HTERT RPE-1 (cell line): ENCODE data around the gene TRPM7.
"Not testable (repeated sequence)": the region's sequence is repeated elsewhere in the genome, so short reads cannot be mapped to it uniquely, and the experiment has no call there.

ENCODE experiments used
- in situ Hi-C: fragments of 300-500 bp; cut with MboI; formaldehyde crosslinking; loops from 4 replicates; pipeline ENCODE4 v1.14.3; 2020; ENCODE audit warnings: low sequenced_read_pairs

Gene TRPM7, protein sequence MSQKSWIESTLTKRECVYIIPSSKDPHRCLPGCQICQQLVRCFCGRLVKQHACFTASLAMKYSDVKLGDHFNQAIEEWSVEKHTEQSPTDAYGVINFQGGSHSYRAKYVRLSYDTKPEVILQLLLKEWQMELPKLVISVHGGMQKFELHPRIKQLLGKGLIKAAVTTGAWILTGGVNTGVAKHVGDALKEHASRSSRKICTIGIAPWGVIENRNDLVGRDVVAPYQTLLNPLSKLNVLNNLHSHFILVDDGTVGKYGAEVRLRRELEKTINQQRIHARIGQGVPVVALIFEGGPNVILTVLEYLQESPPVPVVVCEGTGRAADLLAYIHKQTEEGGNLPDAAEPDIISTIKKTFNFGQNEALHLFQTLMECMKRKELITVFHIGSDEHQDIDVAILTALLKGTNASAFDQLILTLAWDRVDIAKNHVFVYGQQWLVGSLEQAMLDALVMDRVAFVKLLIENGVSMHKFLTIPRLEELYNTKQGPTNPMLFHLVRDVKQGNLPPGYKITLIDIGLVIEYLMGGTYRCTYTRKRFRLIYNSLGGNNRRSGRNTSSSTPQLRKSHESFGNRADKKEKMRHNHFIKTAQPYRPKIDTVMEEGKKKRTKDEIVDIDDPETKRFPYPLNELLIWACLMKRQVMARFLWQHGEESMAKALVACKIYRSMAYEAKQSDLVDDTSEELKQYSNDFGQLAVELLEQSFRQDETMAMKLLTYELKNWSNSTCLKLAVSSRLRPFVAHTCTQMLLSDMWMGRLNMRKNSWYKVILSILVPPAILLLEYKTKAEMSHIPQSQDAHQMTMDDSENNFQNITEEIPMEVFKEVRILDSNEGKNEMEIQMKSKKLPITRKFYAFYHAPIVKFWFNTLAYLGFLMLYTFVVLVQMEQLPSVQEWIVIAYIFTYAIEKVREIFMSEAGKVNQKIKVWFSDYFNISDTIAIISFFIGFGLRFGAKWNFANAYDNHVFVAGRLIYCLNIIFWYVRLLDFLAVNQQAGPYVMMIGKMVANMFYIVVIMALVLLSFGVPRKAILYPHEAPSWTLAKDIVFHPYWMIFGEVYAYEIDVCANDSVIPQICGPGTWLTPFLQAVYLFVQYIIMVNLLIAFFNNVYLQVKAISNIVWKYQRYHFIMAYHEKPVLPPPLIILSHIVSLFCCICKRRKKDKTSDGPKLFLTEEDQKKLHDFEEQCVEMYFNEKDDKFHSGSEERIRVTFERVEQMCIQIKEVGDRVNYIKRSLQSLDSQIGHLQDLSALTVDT (N-terminal part only)

DNA sequence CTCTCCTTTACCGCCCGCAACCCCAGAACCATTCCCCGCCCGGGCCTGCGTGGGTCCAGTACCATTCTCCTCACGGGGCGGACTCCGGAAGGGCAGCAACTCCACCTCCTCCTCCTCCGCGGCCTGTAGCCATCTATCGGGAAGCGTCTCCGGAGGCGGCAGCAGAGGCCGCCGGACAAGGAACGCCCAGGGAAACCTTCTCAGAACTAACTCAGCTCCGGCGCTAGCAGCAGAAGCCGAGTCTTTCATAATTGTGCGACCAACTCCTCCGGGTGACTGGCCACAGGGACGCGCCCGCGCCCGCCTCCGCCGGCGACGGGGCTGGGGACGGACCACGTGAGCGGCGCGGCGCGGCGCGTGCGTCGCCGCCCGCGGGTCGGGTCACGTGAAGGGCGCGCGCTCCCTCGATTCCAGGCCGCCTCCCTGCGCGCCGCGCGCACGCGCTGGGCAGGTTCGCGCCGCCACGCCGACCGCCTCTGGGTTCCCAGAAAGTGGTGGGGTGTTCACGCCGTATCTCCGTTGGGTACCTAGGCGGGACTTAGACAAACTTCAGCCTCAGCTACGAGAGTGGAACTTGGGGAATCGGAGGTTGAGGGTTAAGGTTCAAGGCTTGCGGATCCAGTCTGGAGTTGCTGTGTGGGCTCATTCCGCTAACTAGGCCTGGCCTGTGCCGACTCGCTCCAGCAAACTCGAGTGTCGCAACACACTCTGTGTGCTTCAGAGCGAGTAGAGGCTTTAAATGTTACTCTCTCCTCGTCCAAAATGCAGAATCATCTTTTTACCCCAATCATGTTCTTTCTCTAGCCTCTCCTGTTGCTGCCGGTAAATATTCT, at the start of gene TRPM7:
TRPM7 (minus strand) TSS at position 329 of the 833 bp plus-strand sequence; CDS start at position 65, 264 bp downstream.
- in situ Hi-C loops: no loop called here

DNA sequence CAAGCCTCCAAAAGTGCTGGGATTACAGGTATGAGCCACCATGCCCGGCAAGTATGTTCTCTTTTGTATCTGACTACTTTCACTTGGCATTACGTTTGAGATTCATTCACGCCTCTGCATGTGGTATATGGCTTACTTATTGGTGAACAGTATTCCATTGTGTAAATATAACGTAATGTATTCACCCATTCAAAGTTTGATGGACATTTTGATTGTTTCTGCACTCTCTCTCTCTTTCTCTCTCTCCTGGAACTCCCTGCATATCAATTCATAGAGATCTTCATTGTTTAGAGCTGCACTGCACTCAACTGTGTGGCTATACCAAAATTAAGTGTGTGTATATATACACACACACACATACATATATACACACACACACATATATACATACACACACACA, 48.6 kb upstream of the TRPM7 start:
- in situ Hi-C loops: no loop called here

DNA sequence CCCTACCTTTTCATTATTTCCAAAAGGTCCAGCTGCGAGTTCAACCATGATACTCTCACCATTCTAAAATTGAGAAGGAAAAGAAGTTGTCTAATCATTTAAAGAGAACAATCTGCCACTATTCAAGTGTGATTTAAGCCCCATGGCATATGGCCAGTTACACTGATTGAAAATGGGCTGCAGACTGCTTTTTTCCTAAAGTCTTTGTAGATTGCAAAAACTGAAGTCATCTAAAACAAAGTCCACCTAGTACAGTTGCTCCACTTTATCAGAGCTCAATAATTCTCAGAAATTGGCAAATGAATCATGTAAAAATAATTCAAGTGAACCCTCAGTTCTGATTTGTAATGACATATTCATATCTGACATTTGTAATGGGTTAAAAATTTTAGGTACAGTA, 39.7 kb upstream of the TRPM7 start:
- in situ Hi-C loops: no loop called here

DNA sequence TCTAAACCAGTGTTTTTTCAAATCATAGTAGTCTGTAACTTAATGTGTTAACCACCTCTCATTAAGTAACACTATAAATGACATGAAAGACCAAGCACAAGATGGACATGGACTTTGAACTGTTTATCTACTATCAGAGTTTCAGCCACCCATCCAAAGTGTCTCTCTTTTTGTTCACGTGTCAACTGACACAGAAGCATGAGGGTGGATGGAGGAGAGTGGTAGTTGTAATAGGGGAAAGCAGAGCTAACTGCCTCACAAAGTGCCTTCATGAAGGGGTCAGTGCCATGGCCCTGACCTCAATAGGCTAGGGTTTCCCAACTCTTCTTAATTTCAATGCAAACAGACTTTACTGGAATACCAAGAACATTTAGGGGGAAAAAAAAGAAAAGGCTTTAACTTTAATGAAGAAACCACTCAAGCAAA, 32.1 kb upstream of the TRPM7 start:
- in situ Hi-C loops: no loop called here

DNA sequence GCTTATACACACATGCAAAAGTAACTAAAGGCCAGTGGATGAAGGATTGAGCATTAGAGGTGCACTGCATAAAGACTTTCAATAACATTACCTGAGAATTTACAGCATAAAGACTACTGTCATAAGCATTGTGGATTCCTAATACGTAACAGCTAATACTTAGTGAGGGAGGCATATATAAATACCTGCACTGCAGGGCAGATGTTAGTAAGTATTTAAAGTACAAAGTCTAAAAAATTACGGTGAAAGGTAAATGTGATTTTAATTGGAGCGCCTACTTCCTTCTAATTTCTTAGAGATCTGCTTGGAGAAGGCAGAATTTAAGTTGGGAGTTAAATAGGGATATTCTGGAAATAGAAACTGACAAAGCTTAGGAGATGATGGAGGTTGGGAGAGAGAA, 25.4 kb upstream of the TRPM7 start:
- in situ Hi-C loops: no loop called here

DNA sequence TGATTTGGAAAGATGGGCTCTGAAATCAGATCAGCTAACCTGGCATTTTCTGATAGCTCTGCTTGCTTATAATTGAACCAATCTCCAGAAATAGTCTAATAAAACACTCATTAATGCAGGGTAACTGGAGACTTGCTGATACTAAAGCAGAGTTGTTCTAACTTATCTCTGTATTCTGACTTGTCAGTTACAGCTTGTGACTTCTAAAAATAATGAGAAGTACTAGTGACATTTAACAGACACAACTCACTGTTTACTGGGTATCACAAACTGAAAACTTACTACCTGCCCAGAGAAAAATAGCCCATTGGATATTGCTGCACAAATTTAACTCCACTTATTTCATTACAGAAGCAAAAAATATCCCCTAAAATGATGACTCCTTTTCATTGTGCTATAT, 24.0 kb upstream of the TRPM7 start:
- in situ Hi-C loops: no loop called here

DNA sequence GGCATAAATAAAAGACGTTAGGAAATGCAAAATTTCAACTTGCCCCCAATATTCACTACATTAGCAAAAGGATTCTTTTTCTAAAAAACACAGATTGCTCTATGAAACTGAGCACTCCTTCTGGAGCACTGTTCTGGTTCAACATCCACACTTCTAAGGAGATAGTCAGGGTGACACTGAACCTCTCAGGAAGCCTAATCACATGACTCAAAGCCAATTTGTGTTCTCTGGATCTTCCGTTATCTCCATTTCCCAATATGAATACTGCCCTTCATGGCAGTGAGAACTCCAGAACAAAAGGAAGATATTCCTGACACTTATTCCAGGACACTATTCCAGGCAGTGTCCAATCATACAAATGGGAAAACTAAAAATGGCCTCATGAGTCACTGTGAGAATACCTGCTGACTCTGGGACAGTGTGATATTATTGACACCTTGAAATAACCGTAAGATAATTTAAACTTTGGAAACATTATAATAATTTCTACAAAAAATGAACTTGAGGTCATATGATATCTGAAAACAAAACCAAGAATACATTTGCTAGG, 21.4 kb upstream of the TRPM7 start:
- in situ Hi-C loops: no loop called here

DNA sequence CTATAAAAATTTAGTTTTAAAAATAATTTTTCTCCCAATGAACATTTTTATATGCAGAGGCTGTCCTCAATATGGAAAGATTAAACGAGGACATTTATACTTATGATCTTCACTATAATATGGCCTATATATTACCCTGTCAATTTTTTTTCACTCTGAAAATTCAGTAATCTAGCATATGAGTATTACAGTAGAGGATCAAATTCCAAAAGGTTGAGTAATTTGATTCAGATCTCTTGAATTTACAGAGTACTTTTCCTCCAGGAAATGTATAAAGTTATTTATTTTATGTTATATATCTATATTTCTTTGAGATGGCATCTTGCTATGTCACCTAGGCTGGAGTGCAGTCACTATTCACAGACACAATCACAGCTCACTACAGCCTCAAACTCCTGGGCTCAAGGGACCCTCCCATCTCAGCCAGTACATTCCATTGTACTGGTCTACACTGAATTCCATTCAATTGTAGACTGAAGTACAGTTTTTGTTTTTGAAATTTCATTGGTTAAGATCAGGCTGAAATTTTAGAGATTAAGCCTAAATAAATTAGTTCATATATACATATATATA, 16.3 kb upstream of the TRPM7 start:
- in situ Hi-C loops: no loop called here

DNA sequence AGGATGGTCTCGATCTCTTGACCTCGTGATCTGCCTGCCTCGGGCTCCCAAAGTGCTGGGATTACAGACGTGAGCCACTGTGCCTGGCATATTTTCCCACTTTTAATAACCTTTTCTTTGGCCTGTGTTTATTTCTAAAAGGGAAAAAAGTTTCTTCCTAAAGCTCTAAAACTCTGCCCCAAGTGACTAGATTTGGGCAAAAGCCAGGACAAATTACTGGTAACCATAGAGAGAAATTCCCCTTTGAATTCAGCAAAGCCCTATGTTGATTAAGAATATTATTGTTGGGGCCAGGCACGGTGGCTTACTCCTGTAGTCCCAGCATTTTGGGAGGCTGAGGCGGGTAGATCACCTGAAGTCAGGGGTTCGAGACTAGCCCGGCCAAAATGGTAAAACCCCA, 11.5 kb upstream of the TRPM7 start:
- in situ Hi-C loops: no loop called here

DNA sequence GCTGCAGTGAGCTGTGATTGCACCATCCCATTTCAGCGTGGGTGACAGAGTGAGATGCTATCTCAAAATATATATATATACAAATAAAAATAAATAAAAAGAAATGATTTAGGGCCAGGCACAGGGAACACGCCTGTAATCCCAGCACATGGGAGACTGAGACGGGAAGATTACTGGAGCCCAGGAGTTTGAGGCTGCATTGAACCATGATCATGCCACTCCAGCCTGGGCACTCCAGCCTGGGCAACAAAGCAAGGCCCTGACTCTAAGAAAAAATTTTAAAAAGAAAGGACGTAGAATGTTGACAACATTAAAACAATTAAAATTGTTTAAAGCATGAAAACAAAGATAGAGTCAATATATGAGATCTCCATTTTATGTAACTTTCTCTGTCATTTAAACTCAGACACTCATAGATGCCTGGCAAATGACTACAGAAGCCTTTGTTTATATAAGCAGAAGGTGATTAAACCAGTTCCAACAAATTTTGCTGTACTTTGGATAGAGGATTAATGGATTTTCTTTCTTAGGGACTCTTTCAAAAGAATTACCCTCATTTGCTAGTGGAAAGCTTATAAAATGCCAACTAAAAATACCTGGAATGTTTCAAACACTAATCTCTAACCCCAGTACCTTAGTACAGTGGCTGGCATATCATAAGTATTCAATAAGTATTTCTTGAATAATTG, 10.7 kb upstream of the TRPM7 start:
- in situ Hi-C loops: no loop called here

DNA sequence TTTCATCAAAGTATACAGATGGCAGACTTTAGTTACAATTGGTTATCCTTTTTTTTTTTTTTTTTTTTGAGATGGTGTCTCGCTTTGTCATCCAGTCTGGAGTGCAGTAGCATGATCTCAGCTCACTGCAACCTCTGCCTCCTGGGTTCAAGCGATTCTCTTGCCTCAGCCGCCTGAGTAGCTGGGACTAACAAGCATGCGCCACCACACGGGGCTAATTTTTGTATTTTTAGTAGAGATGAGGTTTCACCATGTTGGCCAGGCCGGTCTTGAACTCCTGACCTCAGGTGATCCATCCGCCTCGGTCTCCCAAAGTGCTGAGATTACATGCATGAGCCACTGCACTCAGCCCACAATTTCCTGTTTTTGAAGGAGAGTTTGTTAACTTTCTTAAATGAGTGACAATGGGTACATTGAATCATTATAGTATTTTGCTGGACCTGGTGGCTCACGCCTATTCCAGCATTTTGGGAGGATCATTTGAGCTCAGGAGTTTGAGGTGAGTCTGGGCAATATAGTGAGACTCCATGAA, 8.1 kb upstream of the TRPM7 start:
- in situ Hi-C loops: not testable (repeated sequence)

DNA sequence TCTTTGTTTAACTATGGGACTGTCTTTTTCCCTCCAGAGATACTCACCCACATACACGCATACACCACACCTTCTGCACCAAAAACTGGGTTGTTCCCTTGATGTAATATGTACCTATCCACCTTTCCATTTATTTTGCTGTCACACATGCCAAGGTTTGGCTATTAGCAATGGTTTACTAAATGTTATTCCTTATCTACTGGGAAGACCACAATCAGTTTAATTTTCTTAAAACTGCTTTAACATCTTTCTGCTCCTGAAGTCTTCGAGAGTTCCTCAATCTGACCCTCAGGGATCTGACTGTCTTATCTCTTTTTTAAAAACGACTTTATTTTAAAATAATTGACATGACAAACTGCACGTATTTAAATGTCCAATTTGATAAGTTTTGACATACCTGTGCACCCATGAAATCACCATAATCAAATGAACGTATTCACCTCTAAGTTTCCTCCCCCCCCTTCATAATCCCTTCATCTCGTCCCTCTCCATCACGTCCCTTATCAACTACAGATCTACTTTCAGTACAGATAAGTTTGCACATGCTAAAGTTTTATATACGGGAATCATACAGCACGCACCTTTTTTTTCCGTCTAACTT, 805 bp upstream of the TRPM7 start:
- in situ Hi-C loops: no loop called here

DNA sequence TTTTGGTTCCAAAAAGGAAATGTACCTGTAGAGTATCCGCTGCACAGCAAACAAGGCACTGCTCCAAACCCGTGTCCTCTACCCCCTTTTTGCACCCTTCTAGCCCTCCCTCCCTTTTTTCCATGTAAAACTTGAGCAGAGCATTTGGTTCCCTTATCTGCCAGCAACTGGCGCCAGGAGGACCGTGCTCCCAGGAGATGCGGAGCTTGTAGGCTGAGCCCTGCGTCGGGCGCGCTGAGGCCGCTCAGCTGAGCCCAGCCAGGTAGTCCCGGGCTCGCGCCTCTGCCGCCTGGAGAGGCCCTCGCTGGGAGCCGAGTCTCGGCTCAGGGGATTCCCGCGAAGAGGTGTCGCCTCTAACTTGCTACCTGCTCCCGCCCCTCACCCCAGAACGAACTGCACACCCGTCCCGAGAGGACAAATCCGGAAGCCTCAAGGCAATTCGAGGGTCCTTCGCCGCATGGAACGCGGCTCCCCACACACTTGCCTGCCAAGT, 575 bp downstream of the TRPM7 start:
- in situ Hi-C loops: no loop called here

DNA sequence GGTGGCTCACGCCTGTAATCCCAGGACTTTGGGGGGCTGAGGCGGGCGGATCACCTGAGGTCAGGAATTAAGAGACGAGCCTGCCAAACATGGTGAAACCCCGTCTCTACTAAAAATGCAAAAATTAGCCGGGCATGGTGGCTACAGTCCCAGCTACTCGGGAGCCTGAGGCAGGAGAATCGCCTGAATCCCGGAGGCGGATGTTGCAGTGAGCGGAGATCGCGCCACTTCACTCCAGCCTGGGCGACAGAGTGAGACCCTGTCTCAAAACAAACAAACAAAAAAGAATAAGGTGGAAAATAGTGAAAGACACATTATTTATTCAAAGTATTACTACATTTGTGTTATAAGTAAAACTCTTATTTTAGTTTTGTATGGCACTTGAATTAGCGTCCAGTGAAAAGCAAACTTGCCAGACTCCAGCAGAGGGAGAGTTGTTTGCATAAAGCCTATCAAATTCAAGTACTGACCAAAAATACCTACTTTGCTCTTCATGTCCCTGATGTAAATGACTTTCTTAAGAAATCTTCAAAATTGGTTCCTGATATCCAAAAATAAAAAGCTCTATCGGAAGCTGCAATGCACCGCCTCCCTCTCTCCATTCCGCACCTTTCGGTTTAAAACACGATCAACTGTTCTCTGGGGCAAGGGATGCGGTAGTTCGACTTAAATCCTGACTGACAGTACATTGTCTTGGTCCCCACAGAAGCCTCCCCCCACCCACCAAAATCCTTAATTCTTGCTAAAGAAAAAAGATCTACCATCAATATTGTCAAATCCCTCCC, 1.2 kb downstream of the TRPM7 start:
- in situ Hi-C loops: no loop called here

DNA sequence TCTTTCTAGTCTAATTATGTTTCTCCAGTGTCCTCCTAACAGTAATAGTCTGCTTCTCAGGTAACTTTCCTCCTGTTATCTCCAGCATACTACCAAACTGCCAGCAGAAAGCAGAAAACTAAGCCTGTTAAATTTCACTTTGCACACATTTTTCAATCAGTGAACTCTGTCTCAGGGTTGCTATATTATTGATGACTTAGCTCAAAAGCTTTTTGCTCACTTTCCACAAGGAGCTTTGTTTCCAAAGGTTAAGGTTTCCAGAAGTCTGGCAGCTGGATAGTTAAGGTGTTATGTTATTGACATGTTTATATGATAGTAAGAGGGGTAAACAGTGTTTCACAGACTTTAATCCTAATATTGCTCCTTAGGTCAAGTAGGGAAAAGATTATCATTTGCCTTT, 5.1 kb downstream of the TRPM7 start:
- in situ Hi-C loops: no loop called here

DNA sequence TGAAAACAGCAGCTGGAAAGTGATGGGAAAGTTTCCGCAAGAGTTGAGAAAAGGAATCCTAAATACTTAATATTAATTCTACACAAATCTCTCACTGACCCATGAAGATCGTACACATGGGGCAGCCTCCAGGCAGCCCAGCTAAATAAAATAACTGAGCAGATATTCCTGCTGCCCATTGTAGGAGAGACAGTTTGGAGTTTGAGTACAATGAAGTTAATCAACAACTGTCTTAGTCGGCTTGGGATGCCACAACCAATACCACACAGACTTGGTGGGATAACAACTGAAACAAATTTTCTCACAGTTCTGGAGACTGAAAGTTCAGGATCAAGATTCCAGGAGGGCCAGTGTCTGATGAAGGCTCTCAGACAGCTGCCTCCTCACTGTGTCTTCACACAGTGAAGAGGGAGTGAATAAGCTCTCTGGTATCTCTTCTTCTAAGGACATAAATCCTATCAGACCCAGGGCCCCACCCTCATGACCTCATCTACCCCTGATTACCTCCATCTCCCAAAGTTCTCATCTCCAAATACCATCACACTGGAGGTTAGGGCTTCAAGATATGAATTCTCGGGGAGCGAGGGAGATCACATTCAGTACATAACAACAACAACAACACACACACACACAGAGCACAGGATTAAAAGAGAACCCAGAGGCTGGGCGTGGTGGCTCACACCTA, 9.7 kb downstream of the TRPM7 start:
- in situ Hi-C loops: no loop called here

DNA sequence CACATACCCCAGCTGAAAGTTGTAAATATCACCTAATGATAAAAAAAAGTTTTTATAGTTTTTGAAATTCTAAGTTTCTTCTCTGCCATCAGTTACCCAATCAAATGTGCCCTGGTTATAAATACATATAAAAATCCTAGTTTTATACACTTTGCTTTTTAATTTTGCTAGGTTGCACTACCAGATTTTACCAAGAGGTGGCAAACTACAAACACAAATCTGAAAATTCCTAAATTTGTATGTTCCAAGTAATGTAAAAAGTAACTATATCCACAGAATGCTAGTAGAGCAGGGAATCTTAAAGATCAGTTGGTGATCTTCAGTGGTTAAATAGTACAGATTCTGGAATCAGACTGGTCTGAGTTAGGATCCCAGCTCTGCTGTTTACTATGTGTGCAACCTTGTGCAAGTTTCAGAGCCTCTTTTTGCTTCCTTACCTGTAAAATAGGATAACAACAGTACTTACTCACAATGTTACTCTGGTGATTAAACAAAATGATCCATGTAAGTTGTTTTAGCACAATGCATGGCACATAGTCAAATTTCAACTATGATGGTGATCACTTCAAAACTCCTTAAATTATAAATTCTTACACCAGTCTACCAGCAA, 11.0 kb downstream of the TRPM7 start:
- in situ Hi-C loops: no loop called here
